T-cell (primary cell): ENCODE data around the gene P4HA1. TPM values are rescaled to one million over a fixed set of nuclear protein-coding genes. Genes with fewer than 3 reads are reported as not detected.
A peak's percentile ranks its signal among the peaks of the same experiment; 100 is the strongest.

Source experiments
- ATAC-seq, 4 experiments: fragments of 200-7000 bp in 3 of 4; fragments of 150-1000 bp in 1 of 4; cut with Tn5 transposase; replicated peaks in 1 of 4; 1 replicate in 3 of 4; 2 replicates in 1 of 4; pipeline ENCODE4 v1.10.0; 2021; ENCODE audit warnings: moderate library complexity in 3 of 4, mild to moderate bottlenecking in 2 of 4, moderate number of reproducible peaks in 1 of 4
- CTCF ChIA-PET, 2 donors: fragments of 300-600 bp; sonication (Branson Sonifier 250); formaldehyde crosslinking; loops; one replicate each; lab custom pipeline; 2022; ENCODE audit warnings: antibody characterized with exemption in 2 of 2; lab: Charles Lee
- POLR2A ChIA-PET, 2 donors: fragments of 300-600 bp; sonication (Branson Sonifier 250); formaldehyde crosslinking; loops; one replicate each; lab custom pipeline; 2022; ENCODE audit warnings: antibody characterized with exemption in 2 of 2; lab: Charles Lee
- DNase-seq, 35 experiments: peaks; one replicate each; pipeline versions ENCODE4 v3.0.0 to v3.0.0-alpha.2; 2013 to 2023
- H3K27ac ChIP-seq: one replicate; pipeline ENCODE4 v1.5.1; 2013; ENCODE audit warnings: low read length
- H3K27me3 ChIP-seq, 2 experiments: replicated peaks in 1 of 2; 1 replicate in 1 of 2; 2 replicates in 1 of 2; pipeline versions ENCODE4 v1.6.1 to v1.7.0; 2013; ENCODE audit warnings: low read length in 1 of 2, mixed read lengths in 1 of 2; ENCODE audit not compliant: control insufficient read depth in 2 of 2, insufficient read depth in 2 of 2; ENCODE audit errors: extremely low read depth in 1 of 2
- H3K36me3 ChIP-seq, 2 donors: 1 replicate in 1 of 2; 2 replicates in 1 of 2; pipeline versions ENCODE4 v1.6.1 to v1.7.0; 2013; ENCODE audit warnings: low read length in 1 of 2; ENCODE audit not compliant: control insufficient read depth in 2 of 2, insufficient read depth in 1 of 2; ENCODE audit errors: extremely low read depth in 1 of 2
- H3K4me1 ChIP-seq, 2 experiments: 1 replicate in 1 of 2; 2 replicates in 1 of 2; pipeline versions ENCODE4 v1.6.1 to v1.7.0; 2013; ENCODE audit warnings: low read length in 2 of 2, mixed read lengths in 1 of 2; ENCODE audit not compliant: insufficient read depth in 2 of 2, control insufficient read depth in 1 of 2; ENCODE audit errors: extremely low read depth in 1 of 2
- H3K4me3 ChIP-seq, 2 donors: 1 replicate in 1 of 2; 2 replicates in 1 of 2; pipeline versions ENCODE4 v1.5.1 to v1.7.0; 2013; ENCODE audit warnings: mild to moderate bottlenecking in 2 of 2, low read length in 1 of 2, moderate library complexity in 1 of 2; ENCODE audit not compliant: control insufficient read depth in 1 of 2; ENCODE audit errors: extremely low read depth in 1 of 2
- H3K9me3 ChIP-seq: 2 replicates; pipeline ENCODE4 v1.7.0; 2013
- H3K27ac Mint-ChIP-seq, 2 donors: one replicate each; pipeline ENCODE4 v1.8.0; 2020 to 2021; ENCODE audit warnings: mild to moderate bottlenecking in 2 of 2, mixed read lengths in 2 of 2
- H3K27me3 Mint-ChIP-seq, 2 donors: one replicate each; pipeline ENCODE4 v1.8.0; 2021 to 2022; ENCODE audit warnings: mixed read lengths in 2 of 2
- H3K36me3 Mint-ChIP-seq: one replicate; pipeline ENCODE4 v1.8.0; 2021; ENCODE audit warnings: mixed read lengths
- H3K4me1 Mint-ChIP-seq, 3 donors: one replicate each; pipeline ENCODE4 v1.8.0; 2020 to 2022; ENCODE audit warnings: mixed read lengths in 3 of 3, mild to moderate bottlenecking in 1 of 3
- H3K4me3 Mint-ChIP-seq, 3 donors: one replicate each; pipeline ENCODE4 v1.8.0; 2020 to 2022; ENCODE audit warnings: mild to moderate bottlenecking in 3 of 3, mixed read lengths in 3 of 3, moderate library complexity in 3 of 3
- H3K9me3 Mint-ChIP-seq, 3 donors: one replicate each; pipeline ENCODE4 v1.8.0; 2020 to 2022; ENCODE audit warnings: mixed read lengths in 3 of 3
- WGBS: methylation state at CpG from one replicate; pipeline ENCODE4 v1.1.5; 2013; ENCODE audit warnings: missing lambda C conversion rate; ENCODE audit not compliant: insufficient coverage; 5-methylcytosine and 5-hydroxymethylcytosine counted together
- total RNA-seq, 35 experiments: library from RNA in 6 of 35; stranded (reverse) in 6 of 35; fragments of 120-200 nt in 1 of 35; gene quantifications; one replicate each; pipeline versions ENCODE4 v1.2.1 to v1.2.4 and lab custom pipeline; 2013 to 2026

Gene P4HA1
- total RNA-seq, 5 donors from 2014 or later (not counting 1 experiment from before 2014, with no cell fraction given): 11.3 to 15.4 (median 13.0) TPM

GRCh38 chr10:73079779-73080541, 16.7 kb downstream of the P4HA1 start:
- no CpG with 5 or more reads among the region's 3 CpGs for WGBS
- Mint-ChIP-seq H3K27ac (no peak overlapping the region), H3K36me3 (no peaks in the 10 kb centered on the region), H3K4me1 (peaks cover 10 to 20% (median 20%) of the 10 kb centered on the region in 3 donors), H3K27me3 (no peaks in the 10 kb centered on the region), H3K4me3 (no peak overlapping the region), H3K9me3 (no peaks in the 10 kb centered on the region)
- Histone ChIP-seq H3K36me3 (peaks cover 0 to 3% of the 10 kb centered on the region in 2 donors), H3K4me1 (no peaks in the 10 kb centered on the region), H3K4me3 (no peak overlapping the region), H3K27ac (no peak overlapping the region), H3K27me3 (no peaks in the 10 kb centered on the region), H3K9me3 (no peaks in the 10 kb centered on the region)
- ChIA-PET POLR2A (no interaction called here), CTCF (interaction anchor here in 1 of 2 donors (1.0 kb wide), 1 partner anchor 12 kb away, joined by 3 read pairs; no protein-coding TSS in a partner anchor)
- ATAC-seq: no peak
- no peak for DNase-seq

GRCh38 chr10:73076360-73077183, 20.1 kb downstream of the P4HA1 start:
- Mint-ChIP-seq H3K27me3 (no peaks in the 10 kb centered on the region), H3K27ac (peak overlapping the region; percentile 60 to 68), H3K4me1 (peaks cover 6 to 9% (median 8%) of the 10 kb centered on the region in 3 donors), H3K9me3 (no peaks in the 10 kb centered on the region), H3K36me3 (peaks cover 16% of the 10 kb centered on the region), H3K4me3 (no peak overlapping the region)
- no peaks in the 10 kb centered on the region for H3K4me1 ChIP-seq
- CTCF ChIA-PET: interaction anchor here (0.6 to 0.9 kb wide), 3 partner anchors 9 to 37 kb away, joined by 3 to 8 read pairs (median 5); no protein-coding TSS in a partner anchor
- no peaks in the 10 kb centered on the region for H3K9me3 ChIP-seq
- H3K4me3 ChIP-seq: no peak overlapping the region
- ATAC-seq (no peak), DNase-seq (no peak)
- H3K27me3 ChIP-seq: no peaks in the 10 kb centered on the region
- peaks cover 0 to 20% of the 10 kb centered on the region in 2 donors for H3K36me3 ChIP-seq
- no peak overlapping the region for H3K27ac ChIP-seq
- 59% methylated on average over 3 of the region's 6 CpGs for WGBS
- POLR2A ChIA-PET: interaction anchor here (0.6 to 2.1 kb wide), 2 partner anchors 20 to 102 kb away, joined by 3 to 13 read pairs; partner anchors contain the start of gene P4HA1 (in 1 of the 2)

DNA sequence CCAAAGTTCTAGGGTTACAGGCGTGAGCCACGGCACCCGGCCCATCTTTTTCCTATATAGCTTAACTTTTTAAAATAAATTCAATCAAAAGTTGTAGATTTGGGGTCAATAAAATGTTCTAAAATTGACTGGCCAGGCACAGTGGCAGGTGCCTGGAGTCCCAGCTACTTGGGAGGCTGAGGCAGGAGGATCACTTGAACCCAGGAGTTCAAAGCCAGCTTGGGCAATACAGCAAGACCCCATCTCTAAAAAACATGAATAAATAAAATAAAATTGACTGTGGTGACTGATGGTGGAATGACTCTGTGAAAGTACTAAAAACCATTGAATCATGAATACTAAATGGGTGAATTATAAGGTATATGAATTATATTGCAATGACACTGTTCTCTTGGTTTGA, 20.8 kb downstream of the P4HA1 start:
- Mint-ChIP-seq H3K4me1 (peaks cover 6 to 8% (median 7%) of the 10 kb centered on the region in 3 donors), H3K9me3 (no peaks in the 10 kb centered on the region), H3K27me3 (no peaks in the 10 kb centered on the region), H3K4me3 (no peak overlapping the region), H3K36me3 (peaks cover 21% of the 10 kb centered on the region), H3K27ac (no peak overlapping the region)
- ChIA-PET POLR2A (no interaction called here), CTCF (interaction anchor here in 1 of 2 donors (0.7 kb wide), 1 partner anchor 20 kb away, joined by 3 read pairs; no protein-coding TSS in a partner anchor)
- Histone ChIP-seq H3K27ac (no peak overlapping the region), H3K36me3 (peaks cover 0 to 27% of the 10 kb centered on the region in 2 donors), H3K4me3 (no peak overlapping the region), H3K9me3 (no peaks in the 10 kb centered on the region), H3K27me3 (no peaks in the 10 kb centered on the region), H3K4me1 (no peaks in the 10 kb centered on the region)
- DNase-seq (no peak), ATAC-seq (no peak)
- WGBS: no CpG with 5 or more reads among the region's 3 CpGs

DNA sequence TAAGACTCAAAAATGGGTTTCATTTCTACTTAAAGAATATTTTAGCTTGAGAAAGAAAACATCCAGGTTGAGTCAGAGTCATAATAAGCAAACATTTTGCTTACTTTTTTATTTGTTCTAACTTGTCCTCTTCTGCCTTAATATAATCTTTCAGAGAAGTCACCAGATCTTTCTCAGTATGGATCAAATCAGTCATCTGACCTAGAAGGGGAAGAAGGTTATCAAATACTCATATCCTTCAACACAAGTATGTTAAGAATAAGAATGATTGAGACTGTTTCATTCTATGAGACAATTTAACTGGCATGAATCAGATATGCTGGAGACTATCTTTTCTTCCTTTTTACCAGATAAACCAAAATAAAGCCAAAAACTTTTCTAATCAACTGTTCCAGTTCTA, 23.0 kb downstream of the P4HA1 start:
- Histone ChIP-seq H3K4me3 (no peak overlapping the region), H3K9me3 (no peaks in the 10 kb centered on the region), H3K27ac (no peak overlapping the region), H3K4me1 (no peaks in the 10 kb centered on the region), H3K36me3 (peaks cover 0 to 27% of the 10 kb centered on the region in 2 donors), H3K27me3 (no peaks in the 10 kb centered on the region)
- POLR2A ChIA-PET: no interaction called here
- H3K4me3 Mint-ChIP-seq: no peak overlapping the region
- DNase-seq: no peak
- peaks cover 29% of the 10 kb centered on the region for H3K36me3 Mint-ChIP-seq
- no peaks in the 10 kb centered on the region for H3K27me3 Mint-ChIP-seq
- H3K9me3 Mint-ChIP-seq: no peaks in the 10 kb centered on the region
- CTCF ChIA-PET: no interaction called here
- no peak for ATAC-seq
- peaks cover 5 to 7% (median 6%) of the 10 kb centered on the region in 3 donors for H3K4me1 Mint-ChIP-seq
- H3K27ac Mint-ChIP-seq: no peak overlapping the region

- ChIA-PET CTCF (interaction anchor here in 1 of 2 donors (0.7 kb wide), 2 partner anchors 127 to 685 kb away, joined by 3 to 4 read pairs; no protein-coding TSS in a partner anchor), POLR2A (interaction anchor here in 1 of 2 donors (0.7 kb wide), 1 partner anchor 87 kb away, joined by 3 read pairs; no protein-coding TSS in a partner anchor)
- H3K27ac Mint-ChIP-seq: no peak overlapping the region
- peaks cover 36% of the 10 kb centered on the region for H3K36me3 Mint-ChIP-seq
- H3K9me3 Mint-ChIP-seq: no peaks in the 10 kb centered on the region
- DNase-seq: no peak
- H3K4me1 ChIP-seq: no peaks in the 10 kb centered on the region
- peaks cover 5 to 6% (median 5%) of the 10 kb centered on the region in 3 donors for H3K4me1 Mint-ChIP-seq
- no peak overlapping the region for H3K4me3 ChIP-seq
- H3K9me3 ChIP-seq: no peaks in the 10 kb centered on the region
- H3K27me3 Mint-ChIP-seq: no peaks in the 10 kb centered on the region
- H3K36me3 ChIP-seq: peaks cover 0 to 25% of the 10 kb centered on the region in 2 donors
- H3K27me3 ChIP-seq: no peaks in the 10 kb centered on the region
- H3K4me3 Mint-ChIP-seq: no peak overlapping the region
- H3K27ac ChIP-seq: no peak overlapping the region
- WGBS: no CpG with 5 or more reads among the region's 1 CpG
- ATAC-seq: no peak
These were observed 31.2 kb downstream of the P4HA1 start for GRCh38 chr10:73065441-73065840.

GRCh38 chr10:73061743-73062142, 34.9 kb downstream of the P4HA1 start:
- no peak overlapping the region for H3K27ac ChIP-seq
- H3K27me3 Mint-ChIP-seq: no peaks in the 10 kb centered on the region
- no peaks in the 10 kb centered on the region for H3K27me3 ChIP-seq
- 100% methylated on average over 1 of the region's 1 CpG for WGBS
- peaks cover 0 to 10% of the 10 kb centered on the region in 2 donors for H3K36me3 ChIP-seq
- no peak for ATAC-seq
- peaks cover 6 to 10% (median 8%) of the 10 kb centered on the region in 3 donors for H3K4me1 Mint-ChIP-seq
- CTCF ChIA-PET: interaction anchor here in 1 of 2 donors (0.6 to 1.4 kb wide), 3 partner anchors 10 to 697 kb away, joined by 3 to 8 read pairs (median 4); partner anchors contain the start of gene P4HA1
- H3K9me3 Mint-ChIP-seq: no peaks in the 10 kb centered on the region
- no peak overlapping the region for H3K4me3 Mint-ChIP-seq
- H3K9me3 ChIP-seq: no peaks in the 10 kb centered on the region
- peaks cover 0 to 2% of the 10 kb centered on the region in 2 experiments for H3K4me1 ChIP-seq
- no peak for DNase-seq
- no peak overlapping the region for H3K27ac Mint-ChIP-seq
- H3K4me3 ChIP-seq: no peak overlapping the region
- POLR2A ChIA-PET: no interaction called here
- H3K36me3 Mint-ChIP-seq: peaks cover 26% of the 10 kb centered on the region
